ENCODE measurements around the gene ANKRD63.

DNA sequence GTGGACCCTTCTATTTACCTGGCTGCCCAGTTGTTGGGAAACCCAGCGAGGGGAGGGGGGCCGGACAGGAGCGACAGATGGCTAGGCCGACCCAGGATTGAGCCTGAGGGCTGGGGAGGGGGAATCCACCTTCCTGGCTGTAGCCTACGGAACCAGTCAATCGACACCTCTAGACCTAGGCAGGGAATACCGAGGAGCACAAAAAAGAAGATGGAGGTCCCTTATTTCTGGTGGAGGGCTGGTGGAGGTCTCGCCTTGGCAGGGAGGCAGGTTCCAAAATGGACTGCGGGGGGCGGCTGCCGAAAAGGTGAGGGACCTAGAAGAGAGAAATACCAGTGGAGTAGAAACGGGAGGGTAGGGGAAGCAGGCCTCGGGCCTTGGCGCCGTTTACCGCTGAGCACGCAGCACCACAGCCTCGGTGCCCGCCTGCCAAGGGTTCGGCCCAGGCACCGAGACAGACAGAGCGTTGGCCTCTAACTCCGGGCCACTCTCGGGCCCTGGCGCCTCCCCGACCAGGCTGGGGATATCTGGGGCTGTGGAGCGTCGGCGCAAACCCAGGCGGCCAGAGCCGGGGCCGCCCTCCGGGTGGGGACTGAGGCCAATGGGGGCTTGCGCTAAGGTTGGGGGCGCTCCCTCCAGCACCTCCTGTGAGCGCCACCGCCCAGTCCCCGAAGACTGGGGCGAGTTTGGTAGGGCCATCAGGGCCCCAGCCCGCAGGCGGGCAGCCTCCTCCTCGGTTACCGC, 1.6 kb downstream of the ANKRD63 start:
- no peak for TF ChIP-seq CTCF (IDR thresholded peaks at IDR 0.05; ENCODE audit: low read depth, low read length)
- TF ChIP-seq POLR2A (IDR thresholded peaks at IDR 0.05; ENCODE audit: extremely low read depth, insufficient read length): no peak
- no peak for TF ChIP-seq MYC (IDR thresholded peaks at IDR 0.05; ENCODE audit: low read depth, low read length)

All from NB4 (cell line).